Stimulated activated CD8-positive, alpha-beta memory T cell treated with anti-CD3 and anti-CD28 coated beads, Interleukin-12 subunit alpha, Interleukin-12 subunit beta, amount 100 ng/mL, for 24 hours (primary cell): ENCODE data around the gene PIP5K1A.
"Not testable (repeated sequence)": the region's sequence is repeated elsewhere in the genome, so short reads cannot be mapped to it uniquely, and the experiment has no call there.

ENCODE experiments used
- DNase-seq: peaks from one replicate; pipeline ENCODE4 v3.0.0-alpha.2; 2020; ENCODE audit errors: extremely low read depth

The PIP5K1A gene

DNA sequence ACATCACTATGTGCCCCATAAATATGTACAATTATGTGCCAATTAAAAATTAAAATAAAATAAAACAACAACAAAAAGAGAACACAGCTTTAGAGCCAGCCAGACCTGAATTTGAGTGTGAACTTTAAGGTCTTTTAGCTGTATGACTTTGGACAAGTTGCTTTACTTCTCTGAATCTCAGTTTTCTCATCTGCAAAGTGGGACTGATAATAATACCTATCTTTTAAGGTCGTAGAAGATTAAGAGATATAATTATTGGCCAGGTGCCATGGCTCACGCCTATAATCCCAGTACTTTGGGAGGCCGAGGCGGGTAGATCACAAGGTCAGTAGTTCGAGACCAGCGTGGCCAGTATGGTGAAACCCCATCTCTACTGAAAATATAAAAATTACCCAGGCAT lies 5.0 kb upstream of the PIP5K1A start:
- no peak for DNase-seq

DNA sequence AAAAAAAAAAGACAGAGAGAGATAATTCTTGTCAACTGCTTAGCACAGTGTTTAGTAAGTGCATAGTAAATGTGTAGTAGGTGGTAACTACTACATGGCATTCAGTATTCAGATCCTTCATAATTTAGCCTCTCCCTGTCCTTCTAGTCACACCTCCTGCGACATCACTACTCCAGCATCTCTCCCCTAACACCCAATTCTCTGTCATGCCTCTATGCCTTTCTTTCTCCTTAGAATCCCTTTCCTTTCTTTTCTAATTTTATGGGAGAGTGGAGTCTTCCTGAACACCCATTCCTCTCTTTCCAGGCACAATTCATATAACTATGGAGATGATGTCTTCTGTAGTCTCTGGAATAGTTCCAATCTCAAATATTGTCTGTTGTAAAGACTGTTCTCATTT lies 4.5 kb upstream of the PIP5K1A start:
- no peak for DNase-seq

DNA sequence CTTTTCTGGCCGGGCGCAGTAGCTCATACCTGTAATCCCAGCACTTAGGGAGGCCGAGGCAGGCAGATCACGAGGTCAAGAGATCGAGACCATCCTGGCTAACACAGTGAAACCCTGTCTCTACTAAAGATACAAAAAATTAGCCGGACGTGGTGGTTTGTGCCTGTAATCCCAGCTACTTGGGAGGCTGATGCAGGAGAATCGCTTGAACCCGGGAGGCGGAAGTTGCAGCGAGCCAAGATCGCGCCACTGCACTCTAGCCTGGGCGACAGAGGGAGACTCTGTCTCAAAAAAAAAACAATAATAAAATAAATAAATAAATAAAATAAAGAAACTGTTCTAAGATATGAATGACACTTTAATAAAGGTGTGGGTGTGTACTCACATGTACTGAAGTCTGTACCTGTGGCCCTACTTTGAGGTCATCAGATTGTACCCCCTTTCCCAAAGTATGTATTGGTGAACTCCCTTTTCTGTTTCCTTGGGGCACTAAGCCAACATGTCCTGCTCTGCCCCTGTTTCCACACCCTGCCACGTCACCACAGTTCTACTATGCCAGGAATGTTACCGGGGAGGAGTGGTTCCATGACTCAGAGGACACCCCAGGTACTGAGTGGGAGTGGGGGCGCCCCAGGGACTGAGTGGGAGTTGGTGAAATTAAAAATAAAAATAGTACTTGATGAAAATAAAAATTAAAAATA lies 3.3 kb upstream of the PIP5K1A start:
- DNase-seq = not testable (repeated sequence)

DNA sequence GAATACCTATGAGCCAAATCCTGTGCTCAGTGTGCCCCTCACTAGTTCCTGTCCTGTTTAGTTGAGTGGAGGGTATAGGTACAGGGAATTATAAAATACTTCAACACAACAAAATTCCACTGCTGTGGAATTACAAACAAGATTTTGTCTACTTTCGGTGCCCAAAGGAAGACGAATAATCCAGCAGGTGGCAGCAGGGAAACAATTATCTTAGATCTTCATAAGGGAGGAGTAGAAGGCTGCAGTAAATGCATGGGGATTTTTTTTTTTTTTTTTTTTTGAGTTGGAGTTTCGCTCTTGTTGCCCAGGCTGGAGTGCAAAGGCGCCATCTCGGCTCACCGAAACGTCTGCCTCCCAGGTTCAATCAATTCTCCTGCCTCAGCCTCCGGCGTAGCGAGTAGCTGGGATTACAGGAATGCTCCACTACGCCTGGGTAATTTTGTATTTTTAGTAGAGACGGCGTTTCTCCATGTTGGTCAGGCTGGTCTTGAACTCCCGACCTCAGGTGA lies 2.0 kb upstream of the PIP5K1A start:
- no peak for DNase-seq

DNA sequence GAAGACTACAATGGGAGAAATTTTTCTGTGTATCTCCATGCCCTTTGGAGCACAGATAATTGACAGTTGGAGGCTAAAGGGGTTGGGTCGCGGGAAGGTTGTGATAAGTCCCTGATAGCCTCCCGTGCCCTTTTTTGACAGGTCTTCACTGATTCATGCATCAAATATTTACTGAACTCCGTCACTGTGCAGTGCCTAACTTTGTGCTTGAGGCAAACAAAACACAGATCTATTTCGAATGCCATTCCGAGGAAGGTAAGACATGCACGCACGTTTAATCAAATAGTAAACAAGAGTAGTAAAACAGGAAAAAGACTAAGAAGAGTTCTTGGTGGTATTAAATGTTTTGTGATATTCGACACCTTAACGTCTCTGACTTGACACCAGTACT lies 494 bp upstream of the PIP5K1A start:
- no peak for DNase-seq

DNA sequence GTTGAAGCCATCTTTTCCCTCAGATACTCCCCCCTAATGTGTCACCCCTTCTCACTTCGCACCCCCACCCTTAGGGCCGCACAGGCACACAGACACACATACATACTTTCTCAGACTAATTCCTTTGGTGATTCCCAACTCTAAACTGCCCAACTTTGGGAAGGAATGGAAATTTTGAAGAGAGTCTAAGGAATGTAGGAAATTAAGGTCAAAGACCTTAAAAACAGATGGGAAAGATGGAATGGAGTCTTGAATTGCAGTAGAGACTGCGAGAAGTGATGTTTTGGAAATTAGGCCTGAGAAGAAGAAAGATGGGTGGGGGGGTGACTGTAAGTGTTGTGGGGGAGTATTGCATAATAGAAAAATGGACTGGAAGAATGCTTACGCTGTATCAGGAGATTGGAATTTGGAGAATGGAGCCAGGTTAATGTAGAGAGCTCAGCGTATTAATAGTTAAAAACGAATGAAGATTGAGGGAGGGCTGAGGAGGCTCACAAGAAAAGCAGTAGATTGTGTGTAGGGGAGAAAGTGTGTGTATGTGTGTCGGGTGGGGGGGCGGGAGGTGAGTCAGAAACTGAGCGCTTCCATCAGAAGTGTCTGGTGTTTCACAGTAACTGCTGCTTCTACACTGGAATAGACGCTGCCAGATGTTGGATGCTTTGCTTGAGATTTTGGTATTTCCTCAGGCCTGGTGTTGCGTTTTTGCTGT lies 1.7 kb downstream of the PIP5K1A start:
- DNase-seq = no peak

DNA sequence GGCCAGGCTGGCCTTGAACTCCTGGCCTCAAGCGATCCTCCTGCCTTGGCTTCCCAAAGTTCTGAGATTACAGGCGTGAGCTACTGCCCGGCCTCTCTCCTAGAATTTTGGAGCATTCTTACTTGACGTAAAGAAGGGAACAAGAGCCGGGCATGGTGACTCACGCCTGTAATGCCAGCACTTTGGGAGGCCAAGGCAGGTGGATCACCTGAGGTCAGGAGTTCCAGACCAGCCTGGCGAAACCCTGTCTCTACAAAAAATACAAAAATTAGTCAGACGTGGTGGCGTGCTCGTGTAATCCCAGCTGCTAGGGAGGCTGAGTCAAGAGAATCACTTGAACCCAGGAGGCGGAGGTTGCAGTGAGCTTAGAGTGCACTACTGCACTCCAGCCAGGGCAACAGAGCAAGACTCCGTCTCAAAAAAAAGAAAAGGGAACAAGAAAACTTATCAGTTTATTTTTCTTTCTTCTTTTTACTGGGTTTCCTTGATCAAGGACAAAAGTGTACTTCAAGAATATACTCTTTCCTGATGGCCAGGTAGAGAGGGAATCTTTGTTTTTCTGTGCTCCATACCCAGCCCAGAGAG lies 7.1 kb downstream of the PIP5K1A start:
- DNase-seq = not testable (repeated sequence)

DNA sequence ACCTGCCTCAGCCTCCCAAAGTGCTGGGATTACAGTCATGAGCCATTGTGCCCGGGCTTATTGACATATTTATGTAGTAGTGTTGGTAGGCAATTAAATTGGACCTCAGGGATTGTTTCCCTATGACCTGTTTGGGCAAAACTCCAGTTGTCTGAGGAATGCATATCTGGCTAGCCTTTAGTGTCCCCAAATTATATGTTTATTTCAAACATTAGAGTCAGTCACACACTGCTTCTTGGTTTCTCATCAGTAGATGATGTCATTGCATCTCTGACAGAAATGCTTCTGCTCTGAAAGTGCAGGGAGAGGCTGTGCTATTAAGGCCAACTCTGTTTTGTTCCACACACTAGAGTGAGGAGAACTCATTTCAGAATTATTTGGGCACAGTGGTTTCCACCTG lies 12.5 kb downstream of the PIP5K1A start:
- no peak for DNase-seq

DNA sequence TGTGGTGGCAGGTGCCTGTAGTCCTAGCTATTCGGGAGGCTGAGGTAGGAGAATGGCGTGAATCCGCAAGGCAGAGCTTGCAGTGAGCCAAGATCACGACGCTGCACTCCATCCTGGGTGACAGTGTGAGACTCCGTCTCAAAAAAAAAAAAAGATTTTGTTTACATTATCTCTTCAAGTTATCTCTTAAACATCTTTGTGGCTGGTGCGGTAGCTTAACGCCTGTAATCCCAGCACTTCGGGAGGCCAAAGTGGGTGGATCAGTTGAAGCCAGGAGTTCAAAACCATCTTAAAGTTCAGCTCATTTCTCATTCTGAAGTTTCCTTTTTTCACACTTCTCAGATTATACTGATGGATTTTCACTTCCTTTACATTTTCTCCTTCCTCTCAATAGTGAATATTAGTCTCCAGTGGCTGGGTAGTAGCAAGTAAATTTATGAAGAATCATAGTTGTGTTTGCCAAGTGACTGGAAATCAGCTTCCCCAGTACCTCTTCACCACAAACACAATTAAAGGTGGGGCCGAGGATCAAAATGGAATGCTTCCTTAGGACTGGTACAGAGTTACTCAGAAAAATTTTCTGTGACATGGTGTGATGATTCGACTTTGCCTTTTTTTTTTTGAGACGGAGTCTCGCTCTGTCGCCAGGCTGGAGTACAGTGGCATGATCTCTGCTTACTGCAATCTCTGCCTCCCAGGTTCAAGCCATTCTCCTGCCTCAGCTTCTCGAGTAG lies 13.8 kb downstream of the PIP5K1A start:
- DNase-seq = no peak

DNA sequence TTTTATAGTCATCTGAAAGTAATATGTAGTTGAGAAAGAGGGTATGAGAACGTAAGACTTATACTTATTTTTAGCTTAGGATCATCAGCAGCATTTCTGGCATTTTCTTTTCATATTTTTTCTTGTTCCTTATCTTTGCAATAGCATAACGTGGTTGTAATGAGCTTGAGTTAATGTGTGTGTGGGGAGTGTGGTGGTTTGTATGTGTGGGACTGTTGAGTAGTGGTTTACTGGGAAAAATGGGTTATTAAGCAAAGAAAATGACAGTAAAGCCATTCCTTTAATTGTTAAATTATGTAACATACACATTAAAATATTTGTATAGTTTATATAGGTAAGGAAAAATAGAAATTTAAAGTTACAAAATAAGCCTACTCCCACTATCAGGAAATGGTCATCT lies 15.2 kb downstream of the PIP5K1A start:
- no peak for DNase-seq

DNA sequence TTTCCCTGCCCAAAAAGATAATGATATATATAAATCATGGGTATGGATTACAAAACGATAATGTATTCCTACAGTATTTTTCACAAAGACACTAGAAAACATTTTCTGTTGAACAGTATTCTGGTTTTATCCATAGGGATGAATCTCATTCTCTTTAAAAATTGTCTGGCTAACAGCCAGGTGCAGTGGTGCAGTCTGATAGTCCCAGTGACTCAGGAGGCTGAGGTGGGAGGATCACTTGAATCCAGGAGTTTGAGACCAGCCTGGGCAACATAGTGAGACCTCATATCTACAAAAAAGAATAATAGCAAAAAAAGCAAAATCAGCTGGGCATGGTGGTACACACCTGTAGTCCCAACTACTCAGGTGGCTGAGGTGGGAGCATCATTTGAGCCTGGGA lies 23.3 kb downstream of the PIP5K1A start:
- DNase-seq = no peak

DNA sequence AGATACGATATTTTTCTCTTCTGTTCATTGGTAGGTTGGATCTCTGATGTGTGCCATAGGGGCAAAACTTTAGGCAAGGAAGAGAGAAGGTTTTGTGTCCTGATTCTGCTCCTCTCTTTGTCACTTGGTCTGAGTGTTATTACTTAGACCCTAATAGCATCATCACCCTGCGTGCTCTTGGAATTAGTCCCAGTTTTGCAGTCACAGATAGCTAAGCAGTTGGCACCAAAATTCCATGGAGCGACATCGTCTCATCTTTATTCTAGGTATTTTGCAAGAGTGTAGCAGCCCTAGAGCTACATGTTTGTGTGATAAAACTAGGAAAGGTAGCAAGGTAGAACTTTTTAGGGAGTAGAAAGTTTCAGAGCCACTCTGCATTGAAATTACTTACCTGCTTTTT lies 23.8 kb downstream of the PIP5K1A start:
- DNase-seq = no peak

DNA sequence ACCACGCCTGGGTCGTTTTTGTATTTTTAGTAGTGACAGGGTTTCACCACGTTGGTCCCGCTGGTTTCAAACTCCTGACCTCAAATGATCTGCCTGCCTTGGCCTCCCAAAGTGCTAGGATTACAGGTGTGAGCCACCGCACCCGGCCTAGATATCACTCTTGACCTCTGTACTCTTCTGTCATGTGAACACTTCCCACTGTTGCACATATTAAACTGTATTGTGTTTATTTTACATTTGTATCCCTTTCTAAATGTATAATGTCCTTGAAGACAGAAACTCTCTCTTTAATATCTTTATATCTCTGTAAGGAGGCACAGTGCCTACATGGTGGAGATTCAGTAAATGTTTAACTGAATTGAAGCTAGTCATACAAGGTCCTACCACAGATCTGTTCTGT lies 36.9 kb downstream of the PIP5K1A start:
- DNase-seq = no peak

DNA sequence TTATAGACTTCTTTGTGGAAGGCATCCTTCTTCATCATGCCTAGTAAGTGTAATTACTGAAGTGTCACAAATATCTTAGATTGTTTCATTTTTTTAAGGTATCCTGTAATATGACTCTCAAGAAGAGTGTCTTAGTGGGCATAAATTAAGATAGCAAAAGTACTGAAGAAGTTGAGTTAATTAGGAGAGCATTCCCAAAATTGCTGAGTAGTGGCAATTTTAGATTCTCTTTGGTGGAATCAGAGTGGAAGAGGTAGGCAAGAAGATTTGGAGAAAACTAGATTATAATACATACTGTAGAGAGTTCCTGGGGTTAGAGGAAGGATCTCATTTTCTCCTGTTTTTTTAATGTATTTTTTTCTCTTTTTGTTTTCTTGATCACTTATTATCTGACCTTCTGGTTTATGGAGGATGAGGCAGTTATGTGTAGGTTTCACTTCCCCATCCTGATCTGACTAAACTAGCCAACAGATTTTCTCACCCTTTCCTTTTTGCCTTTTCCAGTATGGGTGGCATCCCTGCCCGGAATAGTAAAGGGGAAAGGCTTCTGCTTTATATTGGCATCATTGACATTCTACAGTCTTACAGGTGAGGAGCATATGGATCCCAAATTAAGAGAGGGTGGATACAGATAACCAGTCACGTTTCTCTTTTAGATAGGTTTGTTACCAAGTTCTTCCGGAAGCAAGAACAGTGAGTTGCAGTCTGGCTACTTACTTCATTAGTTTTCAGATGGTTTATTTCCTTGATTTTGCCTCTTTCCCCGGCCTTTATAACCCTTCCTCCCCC lies 39.5 kb downstream of the PIP5K1A start:
- no peak for DNase-seq

DNA sequence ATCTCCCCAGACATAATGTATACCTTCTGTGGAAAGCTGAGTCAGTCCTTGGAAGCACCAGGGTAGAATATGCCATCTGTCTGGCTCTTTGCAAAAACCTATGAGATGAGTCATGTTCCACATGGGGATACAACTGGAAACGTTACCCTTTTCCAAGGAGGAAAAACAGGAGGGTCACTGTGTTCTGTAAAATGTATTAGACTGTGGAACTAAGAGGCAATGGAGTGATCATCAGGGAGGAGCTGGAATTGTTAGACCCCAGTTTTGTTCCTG lies 40.1 kb downstream of the PIP5K1A start:
- DNase-seq = no peak

DNA sequence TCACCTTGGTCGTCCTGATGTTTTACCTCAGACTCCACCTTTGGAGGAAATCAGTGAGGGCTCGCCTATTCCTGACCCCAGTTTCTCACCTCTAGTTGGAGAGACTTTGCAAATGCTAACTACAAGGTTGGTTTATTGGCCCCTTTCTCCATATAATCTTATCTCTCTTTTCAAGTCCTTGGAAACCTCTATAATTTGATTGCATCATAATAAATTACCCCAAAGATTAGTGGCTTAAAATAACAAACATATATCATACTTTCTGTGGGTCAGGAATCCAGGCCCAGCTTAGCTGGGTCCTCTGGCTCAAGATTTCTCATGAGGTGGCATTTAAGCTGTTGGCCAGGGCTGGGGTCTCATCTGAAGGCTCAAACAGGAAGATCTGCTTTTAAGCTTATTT lies 44.1 kb downstream of the PIP5K1A start:
- DNase-seq = no peak

DNA sequence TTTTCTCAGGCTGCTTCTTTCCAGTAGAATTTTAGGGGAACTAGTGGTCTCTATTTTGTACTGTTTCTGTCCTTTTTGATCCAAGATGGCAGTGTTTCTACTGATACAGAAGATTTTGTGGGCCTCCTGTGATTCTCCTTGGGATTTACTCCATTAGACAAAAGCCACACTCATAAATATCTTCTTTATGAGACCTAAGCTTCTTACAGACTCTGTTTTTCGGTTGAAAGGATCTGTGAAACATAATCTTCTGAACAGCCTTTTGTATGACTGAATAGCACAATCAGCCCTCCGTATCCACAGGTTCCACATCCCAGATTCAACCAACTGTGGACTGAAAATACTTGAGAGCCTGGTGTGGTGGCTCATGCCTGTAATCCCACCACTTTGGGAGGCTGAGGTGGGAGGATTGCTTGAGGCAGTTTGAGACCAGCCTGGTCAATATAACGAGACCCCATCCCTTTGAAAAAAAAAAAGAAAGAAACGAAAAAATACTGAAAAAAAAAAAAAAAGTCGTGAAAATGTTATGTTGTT lies 45.4 kb downstream of the PIP5K1A start:
- no peak for DNase-seq

DNA sequence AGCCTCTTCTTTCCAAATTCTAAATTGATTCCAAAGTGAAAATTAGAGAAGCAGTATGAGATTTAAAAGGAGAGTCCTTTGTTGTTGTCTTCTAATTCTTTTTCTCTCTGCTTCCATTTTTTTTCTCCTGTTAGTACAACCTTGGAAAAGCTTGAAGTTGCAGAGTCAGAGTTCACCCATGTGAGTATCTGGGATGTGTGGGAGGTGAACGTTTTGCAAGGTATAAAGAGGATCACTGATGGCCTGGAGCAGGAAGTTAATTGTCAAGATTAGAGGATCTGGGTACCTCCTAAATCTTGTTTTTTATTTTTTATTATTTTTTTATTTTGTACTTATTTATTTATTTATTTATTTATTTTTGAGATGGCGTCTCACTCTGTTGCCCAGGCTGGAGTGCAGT lies 48.4 kb downstream of the PIP5K1A start:
- DNase-seq = no peak

DNA sequence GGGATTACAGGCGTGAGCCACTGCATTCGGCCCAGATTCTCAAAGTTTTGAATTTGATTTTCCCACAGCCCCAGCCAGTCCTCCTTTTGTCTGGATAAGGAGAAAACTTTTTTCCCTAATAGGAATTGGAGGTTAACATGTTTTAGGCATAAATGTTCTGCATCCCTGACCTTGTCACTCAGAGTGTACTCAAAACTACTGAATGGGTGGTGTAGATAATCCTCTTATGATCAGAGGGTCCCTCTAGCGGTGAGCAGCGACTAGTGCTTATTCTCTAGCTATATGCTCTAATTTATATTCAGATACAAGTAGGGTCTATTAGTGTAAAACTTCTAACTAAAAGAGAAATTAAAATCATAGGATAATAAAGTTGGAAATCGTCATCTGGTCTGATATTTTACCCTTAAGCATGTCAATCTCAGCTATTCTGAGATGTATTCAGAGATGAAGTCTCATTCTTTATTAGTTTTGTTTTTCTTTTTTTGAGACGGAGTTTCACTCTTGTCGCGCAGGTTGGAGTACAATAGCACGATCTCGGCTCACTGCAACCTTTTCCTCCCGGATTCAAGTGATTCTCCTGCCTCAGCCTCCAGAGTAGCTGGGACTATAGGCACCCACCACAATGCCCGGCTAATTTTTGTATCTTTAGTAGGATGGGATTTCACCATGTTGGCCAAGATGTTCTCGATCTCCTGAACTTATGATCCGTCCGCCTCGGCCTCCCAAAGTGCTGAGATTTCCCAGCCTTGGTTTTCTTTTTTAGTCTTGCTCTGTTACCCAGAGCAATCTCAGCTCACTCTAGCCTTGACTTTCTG lies 53.5 kb downstream of the PIP5K1A start:
- DNase-seq = peak; percentile 40
